ENCODE data around the gene ANO3. TPM values are rescaled to one million over a fixed set of nuclear protein-coding genes. Genes with fewer than 3 reads are reported as not detected.

The ANO3 gene
- total RNA-seq, 4 donors from 2014 or later, result 0.08 to 0.27 TPM; not detected in 2

- TF ChIP-seq EP300 (IDR thresholded peaks at IDR 0.05) (no peak), CTCF (IDR thresholded peaks at IDR 0.05) (no peak), POLR2AphosphoS5 (IDR thresholded peaks at IDR 0.05) (no peak), POLR2A (IDR thresholded peaks at IDR 0.05) (no peak)
- Histone ChIP-seq H3K4me3 (no peak overlapping the region), H3K27ac (no peak overlapping the region), H3K36me3 (no peaks in the 10 kb centered on the region), H3K4me1 (peaks cover 0 to 13% (median 0%) of the 10 kb centered on the region in 3 donors), H3K27me3 (no peaks in the 10 kb centered on the region), H3K9me3 (no peaks in the 10 kb centered on the region)
- 94 to 95% methylated on average over 4 of the region's 4 CpGs for WGBS, 2 donors (ENCODE audit: low coverage in 1 of 2)
- ATAC-seq, result no peak
These were observed 1.7 kb upstream of the ANO3 start for GRCh38 chr11:26330262-26330661.

GRCh38 chr11:26332572-26332915 is 614 bp downstream of the ANO3 start:
- H3K4me1 ChIP-seq, result peaks cover 0 to 13% (median 0%) of the 10 kb centered on the region in 3 donors
- H3K4me3 ChIP-seq, result peak overlapping the region in 1 of 2 donors; percentile 44
- H3K27me3 ChIP-seq, result no peaks in the 10 kb centered on the region
- TF ChIP-seq EP300 (IDR thresholded peaks at IDR 0.05), result no peak
- H3K27ac ChIP-seq, result no peak overlapping the region
- 32 to 34% methylated on average over 3 to 5 of the region's 5 CpGs for WGBS, 2 donors (ENCODE audit: low coverage in 1 of 2)
- H3K36me3 ChIP-seq, result no peaks in the 10 kb centered on the region
- peak; percentile 8 for ATAC-seq
- no peaks in the 10 kb centered on the region for H3K9me3 ChIP-seq

- peaks cover 0 to 13% (median 0%) of the 10 kb centered on the region in 3 donors for H3K4me1 ChIP-seq
- H3K27me3 ChIP-seq, result no peaks in the 10 kb centered on the region
- no peak overlapping the region for H3K27ac ChIP-seq
- H3K4me3 ChIP-seq, result no peak overlapping the region
- WGBS, 2 donors (ENCODE audit: low coverage in 1 of 2), result 60 to 76% methylated on average over 3 of the region's 3 CpGs
- no peaks in the 10 kb centered on the region for H3K9me3 ChIP-seq
- no peaks in the 10 kb centered on the region for H3K36me3 ChIP-seq
- ATAC-seq, result no peak
- TF ChIP-seq POLR2AphosphoS5 (IDR thresholded peaks at IDR 0.05) (no peak), EP300 (IDR thresholded peaks at IDR 0.05) (no peak), POLR2A (IDR thresholded peaks at IDR 0.05) (no peak), CTCF (IDR thresholded peaks at IDR 0.05) (no peak)
These were observed 2.0 kb downstream of the ANO3 start for GRCh38 chr11:26333906-26334305.

GRCh38 chr11:26335903-26336302 is 4.0 kb downstream of the ANO3 start:
- Histone ChIP-seq H3K27ac (no peak overlapping the region), H3K4me3 (no peak overlapping the region), H3K4me1 (peaks cover 0 to 13% (median 0%) of the 10 kb centered on the region in 3 donors), H3K27me3 (no peaks in the 10 kb centered on the region), H3K9me3 (no peaks in the 10 kb centered on the region), H3K36me3 (no peaks in the 10 kb centered on the region)
- TF ChIP-seq POLR2A (IDR thresholded peaks at IDR 0.05), result no peak
- TF ChIP-seq EP300 (IDR thresholded peaks at IDR 0.05), result no peak
- no peak for TF ChIP-seq CTCF (IDR thresholded peaks at IDR 0.05)
- TF ChIP-seq POLR2AphosphoS5 (IDR thresholded peaks at IDR 0.05), result no peak
- ATAC-seq, result no peak

GRCh38 chr11:26344647-26345046 is 12.7 kb downstream of the ANO3 start:
- no peaks in the 10 kb centered on the region for H3K4me1 ChIP-seq
- no peaks in the 10 kb centered on the region for H3K27me3 ChIP-seq

More at GRCh38 chr11:26344647-26345046, 12.7 kb downstream of the ANO3 start:
- TF ChIP-seq POLR2A (IDR thresholded peaks at IDR 0.05), result no peak
- TF ChIP-seq CTCF (IDR thresholded peaks at IDR 0.05), result no peak
- TF ChIP-seq POLR2AphosphoS5 (IDR thresholded peaks at IDR 0.05), result no peak
- no peak for TF ChIP-seq EP300 (IDR thresholded peaks at IDR 0.05)
- H3K4me3 ChIP-seq, result no peak overlapping the region
- H3K9me3 ChIP-seq, result no peaks in the 10 kb centered on the region
- ATAC-seq, result no peak
- no peaks in the 10 kb centered on the region for H3K36me3 ChIP-seq
- no peak overlapping the region for H3K27ac ChIP-seq
- WGBS, 2 donors (ENCODE audit: low coverage in 1 of 2), result 81 to 95% methylated on average over 2 of the region's 2 CpGs

Data from gastroesophageal sphincter (tissue), 4 donors.